Smooth muscle cell of the brain vasculature (primary cell): ENCODE data around the gene UGT1A7.
"Not testable (repeated sequence)": the region's sequence is repeated elsewhere in the genome, so short reads cannot be mapped to it uniquely, and the experiment has no call there.

ENCODE experiments used
- DNase-seq: peaks from one replicate; pipeline ENCODE4 v3.0.0-alpha.2; 2012; ENCODE audit warnings: low read depth, low spot score

The UGT1A7 gene

GRCh38 chr2:233712611-233713261, 31.0 kb downstream of the UGT1A7 start, which contains the start of gene UGT1A5:
UGT1A5 (plus strand) TSS chr2:233712907; CDS start chr2:233712992, 85 bp downstream.
- DNase-seq = no peak

- no peak for DNase-seq
Measured at GRCh38 chr2:233713262-233713615, 31.5 kb downstream of the UGT1A7 start.

- no peak for DNase-seq
Measured at GRCh38 chr2:233714121-233714520, 32.4 kb downstream of the UGT1A7 start.

- no peak for DNase-seq
Measured at GRCh38 chr2:233718552-233718951, 36.9 kb downstream of the UGT1A7 start, which contains the start of gene UGT1A4. UGT1A4 (plus strand) TSS chr2:233718736; CDS start chr2:233718821, 85 bp downstream.

GRCh38 chr2:233728723-233729301, 47.1 kb downstream of the UGT1A7 start, which contains the start of gene UGT1A3:
UGT1A3 (plus strand) TSS chr2:233729042; CDS start chr2:233729127, 85 bp downstream.
- no peak for DNase-seq

- DNase-seq = not testable (repeated sequence)
Measured at GRCh38 chr2:233736868-233737653, 55.4 kb downstream of the UGT1A7 start.

GRCh38 chr2:233740870-233741269, 59.2 kb downstream of the UGT1A7 start:
- no peak for DNase-seq

- no peak for DNase-seq
Measured at GRCh38 chr2:233743464-233744259, 62.0 kb downstream of the UGT1A7 start.

GRCh38 chr2:233745073-233745755, 63.5 kb downstream of the UGT1A7 start:
- no peak for DNase-seq

GRCh38 chr2:233745838-233746237, 64.1 kb downstream of the UGT1A7 start:
- not testable (repeated sequence) for DNase-seq

- DNase-seq = no peak
Measured at GRCh38 chr2:233746475-233747282, 65.0 kb downstream of the UGT1A7 start.

GRCh38 chr2:233747283-233747544, 65.5 kb downstream of the UGT1A7 start:
- no peak for DNase-seq

GRCh38 chr2:233750689-233751088, 69.0 kb downstream of the UGT1A7 start:
- not testable (repeated sequence) for DNase-seq

GRCh38 chr2:233751212-233752009, 69.7 kb downstream of the UGT1A7 start:
- not testable (repeated sequence) for DNase-seq

GRCh38 chr2:233754872-233755611, 73.3 kb downstream of the UGT1A7 start:
- no peak for DNase-seq

GRCh38 chr2:233756429-233757081, 74.9 kb downstream of the UGT1A7 start:
- DNase-seq = no peak

GRCh38 chr2:233758141-233758540, 76.4 kb downstream of the UGT1A7 start:
- no peak for DNase-seq

- DNase-seq = no peak
Measured at GRCh38 chr2:233758849-233759248, 77.1 kb downstream of the UGT1A7 start.
